Measurements from ENCODE around the gene DPP4. TPM values are rescaled to one million over a fixed set of nuclear protein-coding genes. Genes with fewer than 3 reads are reported as not detected.

The DPP4 gene
- total and polyA plus RNA-seq, 2 donors (not counting 3 experiments of a cell fraction or from before 2014, with no cell fraction given): 0.84 to 6.2 TPM

DNA sequence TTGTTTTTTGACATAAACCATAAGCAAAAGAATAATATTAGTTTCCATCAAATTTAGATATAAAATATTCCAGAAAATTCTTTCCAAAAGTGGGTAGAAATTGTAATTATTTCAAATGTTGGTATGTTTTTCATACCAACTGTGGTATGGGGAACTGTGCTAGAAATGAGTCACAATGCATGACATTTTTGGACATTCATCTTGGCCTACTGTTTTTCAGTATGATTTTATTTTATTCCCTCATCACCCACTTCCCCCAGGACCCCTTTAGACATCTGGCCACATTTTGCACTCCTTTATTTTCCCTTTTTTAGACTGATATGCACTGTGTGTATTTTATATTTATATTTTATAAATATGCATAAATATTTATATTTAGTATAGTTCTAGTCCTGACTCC, 97.1 kb downstream of the DPP4 start:
- TF ChIP-seq GATA2 (IDR thresholded peaks at IDR 0.05; ENCODE audit: insufficient read depth, insufficient read length, low read depth, low read length) (no peak), POLR2A (IDR thresholded peaks at IDR 0.05; ENCODE audit: low read depth, low read length) (no peak), POLR2AphosphoS5 (IDR thresholded peaks at IDR 0.05; ENCODE audit: insufficient read depth, low read depth, low read length) (no peak), CTCF (IDR thresholded peaks at IDR 0.05; ENCODE audit: extremely low read depth in 1 of 2, insufficient read depth in 1 of 2, low read depth in 1 of 2, low read length in 2 of 2) (no peak), MYC (IDR thresholded peaks at IDR 0.05; ENCODE audit: low read depth, low read length) (no peak), FOS (IDR thresholded peaks at IDR 0.05; ENCODE audit: borderline replicate concordance, insufficient read depth, low read length) (no peak), EZH2 (IDR thresholded peaks at IDR 0.05; ENCODE audit: borderline replicate concordance, low read depth, low read length, severe bottlenecking) (no peak), JUN (IDR thresholded peaks at IDR 0.05; ENCODE audit: borderline replicate concordance, insufficient read depth, insufficient read length, low read depth) (no peak)
- TF ChIP-seq, protein P1, sequence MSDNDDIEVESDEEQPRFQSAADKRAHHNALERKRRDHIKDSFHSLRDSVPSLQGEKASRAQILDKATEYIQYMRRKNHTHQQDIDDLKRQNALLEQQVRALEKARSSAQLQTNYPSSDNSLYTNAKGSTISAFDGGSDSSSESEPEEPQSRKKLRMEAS (IDR thresholded peaks at IDR 0.05; ENCODE audit: insufficient read depth, insufficient read length): no peak
- CTCF ChIA-PET: no interaction called here
- BruUV-seq (replicated peaks): no TSS peak
- POLR2A ChIA-PET: no interaction called here
- Histone ChIP-seq H3K36me3 (ENCODE audit: control insufficient read depth in 2 of 2, extremely low read depth in 1 of 2, insufficient read depth in 2 of 2, low read length in 2 of 2) (no peaks in the 10 kb centered on the region), H3K9me1 (replicated peaks; ENCODE audit: control insufficient read depth, extremely low read depth, insufficient read depth, low read length) (no peaks in the 10 kb centered on the region), H3K27me3 (ENCODE audit: control insufficient read depth in 2 of 2, insufficient read depth in 2 of 2, low read length in 2 of 2) (no peaks in the 10 kb centered on the region), H3K27ac (ENCODE audit: insufficient read depth, low read depth, low read length) (no peak overlapping the region), H3K9ac (replicated peaks; ENCODE audit: extremely low read depth, insufficient read depth, low read length) (no peak overlapping the region), H2AFZ (ENCODE audit: low read depth, low read length) (no peak overlapping the region), H3K79me2 (ENCODE audit: control insufficient read depth, insufficient read depth, low read length) (no peaks in the 10 kb centered on the region), H3K4me1 (ENCODE audit: control insufficient read depth, extremely low read depth, insufficient read depth, low read length) (peaks cover 4% of the 10 kb centered on the region), H3K9me3 (replicated peaks; ENCODE audit: control insufficient read depth, insufficient read depth, low read length) (no peaks in the 10 kb centered on the region), H3K4me2 (ENCODE audit: insufficient read depth, low read length) (no peak overlapping the region), H4K20me1 (replicated peaks; ENCODE audit: control insufficient read depth, extremely low read depth, insufficient read depth, low read length) (no peaks in the 10 kb centered on the region), H3K4me3 (replicated peaks in 1 of 3; ENCODE audit: insufficient read depth in 1 of 3, low read depth in 1 of 3, low read length in 3 of 3) (no peak overlapping the region)
- intact Hi-C loops (cut with micrococcal nuclease) (no loop called here), dilution Hi-C loops (cut with MboI; ENCODE audit: extremely low pct_ligation_motif_present, low sequenced_read_pairs) (no loop called here)
- DNase-seq (ENCODE audit: low read depth, low spot score): no peak
- FAIRE-seq: no peak
